Natural killer cell (primary cell): ENCODE results near the gene PPM1J. TPM values are rescaled to one million over a fixed set of nuclear protein-coding genes. Genes with fewer than 3 reads are reported as not detected.
"Not testable (repeated sequence)": the region's sequence is repeated elsewhere in the genome, so short reads cannot be mapped to it uniquely, and the experiment has no call there.

Experiments used
- ATAC-seq, 3 donors: fragments of 150-1000 bp in 2 of 3; fragments of 200-7000 bp in 1 of 3; cut with Tn5 transposase; 1 replicate in 1 of 3; 2 replicates in 2 of 3; pipeline ENCODE4 v1.10.0; 2021; ENCODE audit warnings: mild to moderate bottlenecking in 2 of 3, moderate library complexity in 2 of 3
- DNase-seq, 2 donors: peaks; one replicate each; pipeline versions ENCODE4 v3.0.0 to v3.0.0-alpha.2; 2013 to 2021; ENCODE audit warnings: mixed read lengths in 1 of 2
- H3K27ac ChIP-seq: one replicate; pipeline ENCODE4 v1.5.1; 2013; ENCODE audit warnings: mild to moderate bottlenecking, low read length
- H3K27me3 ChIP-seq: one replicate; pipeline ENCODE4 v1.6.1; 2013; ENCODE audit warnings: low read length; ENCODE audit not compliant: control insufficient read depth, insufficient read depth
- H3K36me3 ChIP-seq: one replicate; pipeline ENCODE4 v1.6.1; 2013; ENCODE audit warnings: low read length; ENCODE audit not compliant: control insufficient read depth, insufficient read depth
- H3K4me1 ChIP-seq: one replicate; pipeline ENCODE4 v1.6.1; 2013; ENCODE audit warnings: low read length; ENCODE audit not compliant: control insufficient read depth, insufficient read depth
- H3K4me3 ChIP-seq: one replicate; pipeline ENCODE4 v1.5.1; 2013; ENCODE audit warnings: low read length
- H3K9me3 ChIP-seq: one replicate; pipeline ENCODE4 v1.6.1; 2013; ENCODE audit warnings: low read length; ENCODE audit not compliant: control insufficient read depth, insufficient read depth
- H3K27ac Mint-ChIP-seq, 2 donors: one replicate each; pipeline ENCODE4 v1.8.0; 2022; ENCODE audit warnings: mild to moderate bottlenecking in 2 of 2, mixed read lengths in 2 of 2, moderate library complexity in 1 of 2
- H3K27me3 Mint-ChIP-seq, 2 donors: one replicate each; pipeline ENCODE4 v1.8.0; 2022; ENCODE audit warnings: low read depth in 2 of 2, mixed read lengths in 2 of 2
- H3K36me3 Mint-ChIP-seq: one replicate; pipeline ENCODE4 v1.8.0; 2022; ENCODE audit warnings: mixed read lengths
- H3K4me1 Mint-ChIP-seq, 2 donors: one replicate each; pipeline ENCODE4 v1.8.0; 2022; ENCODE audit warnings: mixed read lengths in 2 of 2
- H3K4me3 Mint-ChIP-seq: one replicate; pipeline ENCODE4 v1.8.0; 2022; ENCODE audit warnings: mild to moderate bottlenecking, moderate library complexity, mixed read lengths
- H3K9me3 Mint-ChIP-seq, 2 donors: one replicate each; pipeline ENCODE4 v1.8.0; 2022; ENCODE audit warnings: mixed read lengths in 2 of 2
- CTCF ChIP-seq: fragments of 200-600 bp; IDR thresholded peaks from one replicate; pipeline ENCODE4 v1.8.0; 2022; ENCODE audit warnings: antibody characterized with exemption
- WGBS: methylation state at CpG from one replicate; pipeline ENCODE4 v1.1.7; 2013; ENCODE audit warnings: missing lambda C conversion rate; ENCODE audit not compliant: insufficient coverage; 5-methylcytosine and 5-hydroxymethylcytosine counted together
- intact Hi-C: fragments of 100-400 bp; cut with micrococcal nuclease; formaldehyde crosslinking; loops from one replicate; pipeline ENCODE4 v1.14.2; 2022
- total RNA-seq, 4 donors: library from RNA; stranded (reverse); fragments of 120-200 nt in 1 of 4; gene quantifications; one replicate each; pipeline versions ENCODE4 v1.2.3 to v1.2.4, GENCODE V29; 2013 to 2022

PPM1J gene
- total RNA-seq, 3 donors from 2014 or later (not counting 1 experiment from before 2014, with no cell fraction given) = 0.26 TPM; not detected in 2

GRCh38 chr1:112731451-112731850, 16.3 kb upstream of the PPM1J start:
- WGBS = 64% methylated on average over 1 of the region's 1 CpG
- H3K4me1 ChIP-seq = no peaks in the 10 kb centered on the region
- ATAC-seq (no peak), DNase-seq (no peak)
- no peaks in the 10 kb centered on the region for H3K9me3 ChIP-seq
- no peak overlapping the region for H3K4me3 ChIP-seq
- no peaks in the 10 kb centered on the region for H3K27me3 ChIP-seq
- no peak overlapping the region for H3K4me3 Mint-ChIP-seq
- TF ChIP-seq CTCF = no peak
- no peaks in the 10 kb centered on the region for H3K36me3 ChIP-seq
- H3K27ac Mint-ChIP-seq = no peak overlapping the region
- no peak overlapping the region for H3K27ac ChIP-seq
- peaks cover 8 to 10% of the 10 kb centered on the region in 2 donors for H3K27me3 Mint-ChIP-seq
- intact Hi-C loops = no loop called here
- H3K4me1 Mint-ChIP-seq = no peaks in the 10 kb centered on the region
- no peaks in the 10 kb centered on the region for H3K9me3 Mint-ChIP-seq
- no peaks in the 10 kb centered on the region for H3K36me3 Mint-ChIP-seq

- no peaks in the 10 kb centered on the region for H3K36me3 Mint-ChIP-seq
- Histone ChIP-seq H3K4me1 (no peaks in the 10 kb centered on the region), H3K36me3 (no peaks in the 10 kb centered on the region), H3K27ac (no peak overlapping the region), H3K27me3 (no peaks in the 10 kb centered on the region), H3K9me3 (no peaks in the 10 kb centered on the region), H3K4me3 (no peak overlapping the region)
- H3K9me3 Mint-ChIP-seq = no peaks in the 10 kb centered on the region
- H3K27me3 Mint-ChIP-seq = peaks cover 8 to 10% of the 10 kb centered on the region in 2 donors
- DNase-seq (no peak), ATAC-seq (no peak)
- intact Hi-C loops = no loop called here
- WGBS = 57% methylated on average over 1 of the region's 1 CpG
- no peak overlapping the region for H3K27ac Mint-ChIP-seq
- no peaks in the 10 kb centered on the region for H3K4me1 Mint-ChIP-seq
- no peak overlapping the region for H3K4me3 Mint-ChIP-seq
- no peak for TF ChIP-seq CTCF
Observed at GRCh38 chr1:112729909-112730308, 14.8 kb upstream of the PPM1J start.

- H3K4me3 Mint-ChIP-seq, H3K36me3 Mint-ChIP-seq, H3K27ac ChIP-seq, H3K9me3 ChIP-seq, DNase-seq, H3K27me3 ChIP-seq, intact Hi-C loops, H3K4me3 ChIP-seq, H3K4me1 ChIP-seq, H3K27ac Mint-ChIP-seq, H3K27me3 Mint-ChIP-seq, H3K4me1 Mint-ChIP-seq, H3K36me3 ChIP-seq, ATAC-seq, H3K9me3 Mint-ChIP-seq: not testable (repeated sequence)
- WGBS = 97% methylated on average over 2 of the region's 3 CpGs
Observed at GRCh38 chr1:112729011-112729410, 13.9 kb upstream of the PPM1J start.

GRCh38 chr1:112728306-112728971, 13.3 kb upstream of the PPM1J start:
- H3K4me3 Mint-ChIP-seq, H3K4me1 Mint-ChIP-seq, H3K9me3 Mint-ChIP-seq, H3K27ac ChIP-seq, H3K27me3 ChIP-seq, H3K27me3 Mint-ChIP-seq, ATAC-seq, H3K9me3 ChIP-seq, DNase-seq, H3K27ac Mint-ChIP-seq, intact Hi-C loops, H3K4me3 ChIP-seq, H3K4me1 ChIP-seq, H3K36me3 Mint-ChIP-seq, H3K36me3 ChIP-seq: not testable (repeated sequence)
- WGBS = 93% methylated on average over 31 of the region's 33 CpGs
